Heart right ventricle (tissue), 16 donors: ENCODE measurements around the gene SPATS2. TPM values are rescaled to one million over a fixed set of nuclear protein-coding genes. Genes with fewer than 3 reads are reported as not detected.
A peak's percentile ranks its signal among the peaks of the same experiment; 100 is the strongest.

Source experiments
- ATAC-seq, 8 donors: fragments of 200-7000 bp; cut with Tn5 transposase; one replicate each; pipeline ENCODE4 v1.9.1; 2020; ENCODE audit warnings: mild to moderate bottlenecking in 8 of 8, moderate library complexity in 8 of 8, moderate number of reproducible peaks in 1 of 8
- DNase-seq, 2 donors: peaks; one replicate each; pipeline ENCODE4 v3.0.0-alpha.2; 2020
- H3K27ac ChIP-seq, 10 donors: fragments of 200-600 bp; sonication (generic) in 2 of 10; one replicate each; pipeline versions ENCODE4 v1.5.0 to v1.8.0; 2020 to 2022; ENCODE audit warnings: mild to moderate bottlenecking in 3 of 10
- H3K27me3 ChIP-seq, 7 donors: fragments of 200-600 bp; one replicate each; pipeline ENCODE4 v1.8.0; 2021 to 2022; ENCODE audit warnings: mild to moderate bottlenecking in 2 of 7
- H3K36me3 ChIP-seq, 9 donors: fragments of 200-600 bp; sonication (generic) in 1 of 9; one replicate each; pipeline versions ENCODE4 v1.5.0 to v1.8.0; 2020 to 2022; ENCODE audit warnings: mild to moderate bottlenecking in 2 of 9
- H3K4me1 ChIP-seq, 9 donors: fragments of 200-600 bp; sonication (generic) in 1 of 9; one replicate each; pipeline versions ENCODE4 v1.5.0 to v1.8.0; 2020 to 2022; ENCODE audit warnings: mild to moderate bottlenecking in 4 of 9
- H3K4me3 ChIP-seq, 10 donors: fragments of 200-600 bp; sonication (generic) in 2 of 10; one replicate each; pipeline versions ENCODE4 v1.5.0 to v1.8.0; 2020 to 2022; ENCODE audit warnings: mild to moderate bottlenecking in 7 of 10, moderate library complexity in 2 of 10
- H3K9me3 ChIP-seq, 11 donors: fragments of 200-600 bp in 10 of 11; sonication (generic) in 2 of 11; one replicate each; pipeline versions ENCODE4 v1.5.0 to v1.8.0; 2013 to 2022; ENCODE audit warnings: mild to moderate bottlenecking in 2 of 11, control low read depth in 1 of 11, moderate library complexity in 1 of 11
- CTCF ChIP-seq, 9 donors: fragments of 200-600 bp; sonication (generic) in 2 of 9; IDR thresholded peaks; one replicate each; pipeline versions ENCODE4 v1.5.0 to v1.8.0; 2021 to 2022; ENCODE audit warnings: antibody characterized with exemption in 9 of 9, mild to moderate bottlenecking in 5 of 9, moderate library complexity in 1 of 9
- WGBS, 2 donors: extraction: QIAGEN DNeasy Blood & Tissue Kit; methylation state at CpG; one replicate each; pipeline ENCODE4 v1.1.7; 2013; ENCODE audit warnings: inconsistent platforms in 1 of 2; 5-methylcytosine and 5-hydroxymethylcytosine counted together
- intact Hi-C, 10 donors: fragments of 100-400 bp; cut with DNase I; formaldehyde crosslinking; loops; one replicate each; pipeline versions ENCODE4 v1.11.1 to v1.14.2; 2022
- polyA plus RNA-seq, 2 donors: library from polyadenylated mRNA; stranded (reverse); fragments of 200-250 nt; gene quantifications; one replicate each; pipeline ENCODE4 v1.2.3, GENCODE V29; 2013
- total RNA-seq, 10 donors: library from RNA; stranded (reverse); fragmentation: NEBNext Ultra II Directional in 3 of 10; extraction: Animal tissue kit (Norgen Biotek cat#: 25700) in 3 of 10; gene quantifications; one replicate each; pipeline versions ENCODE4 v1.2.1 to v1.2.4, GENCODE V29; 2021 to 2023
- donor health status: Arrhythmogenic right ventricular cardiomyopathy.
- donor health status: ischemic (EF 13 %, LVEDD 7.1; RV severe dilation, severe dysfunction).
- donor health status: healthy with polysubstance abuse.
- donor health status: DM: no; HTN: yes; CAD: no.
- donor health status: DM: no; HTN: no; CAD: no.
- donor health status: ischemic (EF 25% LVEDD 6.9; RV normal size, moderate dysfunction).
- donor health status: ischemic (EF 25% LVEDD 5.7; RV mildly dilated, moderate dysfunction).
- donor health status: healthy.
- donor health status: DM: yes; HTN: yes; CAD: no.
- donor health status: Ischemic cardiomyopathy.
- donor health status: ischemic (EF 35%, LVEDD 5.7; RV mildly dilated, moderate dysfunction).
- donor health status: nonischemic (EF 11% LVEDD 7.7; RV severe dilation, severe dysfunction).
- donor health status: DM: yes; HTN: yes; CAD: no.
- donor health status: PGD.
- donor health status: ischemic (EF 29% LVEDD 5.4; RV normal size, mild dysfunction).
- donor health status: nonischemic (EF 23%, LVEDD 6.1; RV moderate dilation, normal function).

SPATS2 gene
- total and polyA plus RNA-seq, 12 donors: 3.5 to 11.5 (median 5.1) TPM

GRCh38 chr12:49534731-49535278 is 167.5 kb downstream of the SPATS2 start:
- no peak overlapping the region for H3K4me3 ChIP-seq
- intact Hi-C loops: loop anchor here in 1 of 10 donors (10.0 kb wide), 1 partner anchor 50 kb away; no protein-coding TSS in a partner anchor
- H3K9me3 ChIP-seq: no peaks in the 10 kb centered on the region
- DNase-seq (no peak), ATAC-seq (no peak)
- H3K27me3 ChIP-seq: peaks cover 0 to 44% (median 33%) of the 10 kb centered on the region in 7 donors
- WGBS, 2 donors: 67 to 74% methylated on average over 13 of the region's 13 CpGs
- H3K4me1 ChIP-seq: peaks cover 0 to 36% (median 14%) of the 10 kb centered on the region in 9 donors
- no peaks in the 10 kb centered on the region for H3K36me3 ChIP-seq
- no peak for TF ChIP-seq CTCF (IDR thresholded peaks at IDR 0.05)
- no peak overlapping the region for H3K27ac ChIP-seq

- H3K27me3 ChIP-seq: peaks cover 0 to 49% (median 36%) of the 10 kb centered on the region in 7 donors
Measured at GRCh38 chr12:49535921-49536525, 168.8 kb downstream of the SPATS2 start.

GRCh38 chr12:49536526-49537071 is 169.3 kb downstream of the SPATS2 start:
- Histone ChIP-seq H3K9me3 (no peaks in the 10 kb centered on the region), H3K27me3 (peaks cover 0 to 49% (median 36%) of the 10 kb centered on the region in 7 donors), H3K27ac (peak overlapping the region in 1 of 10 donors; percentile 31), H3K36me3 (no peaks in the 10 kb centered on the region), H3K4me3 (no peak overlapping the region), H3K4me1 (peaks cover 0 to 39% (median 14%) of the 10 kb centered on the region in 9 donors)
- no peak for TF ChIP-seq CTCF (IDR thresholded peaks at IDR 0.05)
- DNase-seq (no peak), ATAC-seq (no peak)
- intact Hi-C loops: loop anchor here in 1 of 10 donors (10.0 kb wide), 1 partner anchor 48 kb away; no protein-coding TSS in a partner anchor
- WGBS, 2 donors: 59 to 70% methylated on average over 3 of the region's 3 CpGs

More at GRCh38 chr12:49535921-49536525, 168.8 kb downstream of the SPATS2 start:
- no peaks in the 10 kb centered on the region for H3K9me3 ChIP-seq
- H3K4me1 ChIP-seq: peaks cover 0 to 39% (median 14%) of the 10 kb centered on the region in 9 donors
- TF ChIP-seq CTCF (IDR thresholded peaks at IDR 0.05): no peak
- ATAC-seq: no peak
- intact Hi-C loops: loop anchor here in 1 of 10 donors (10.0 kb wide), 1 partner anchor 49 kb away; no protein-coding TSS in a partner anchor
- no peak for DNase-seq
- WGBS, 2 donors: 88 to 90% methylated on average over 6 of the region's 6 CpGs
- H3K4me3 ChIP-seq: no peak overlapping the region
- no peaks in the 10 kb centered on the region for H3K36me3 ChIP-seq
- H3K27ac ChIP-seq: peak overlapping the region in 1 of 10 donors; percentile 31

- intact Hi-C loops: loop anchor here in 1 of 10 donors (10.0 kb wide), 1 partner anchor 48 kb away; no protein-coding TSS in a partner anchor
- no peak for ATAC-seq
Measured at GRCh38 chr12:49537231-49537751, 170.0 kb downstream of the SPATS2 start.

More at GRCh38 chr12:49537231-49537751, 170.0 kb downstream of the SPATS2 start:
- no peak for DNase-seq
- H3K4me3 ChIP-seq: peak overlapping the region in 9 of 10 donors; percentile 39 to 60 (median 54)
- H3K9me3 ChIP-seq: no peaks in the 10 kb centered on the region
- H3K27me3 ChIP-seq: peaks cover 0 to 49% (median 36%) of the 10 kb centered on the region in 7 donors
- no peaks in the 10 kb centered on the region for H3K36me3 ChIP-seq
- peaks cover 0 to 39% (median 14%) of the 10 kb centered on the region in 9 donors for H3K4me1 ChIP-seq
- TF ChIP-seq CTCF (IDR thresholded peaks at IDR 0.05): no peak
- peak overlapping the region in 1 of 10 donors; percentile 20 for H3K27ac ChIP-seq
- WGBS, 2 donors: 16 to 18% methylated on average over 13 of the region's 13 CpGs
